HEK293 (cell line): ENCODE measurements around the gene KLHL5.

ENCODE experiments used
- CTCF ChIA-PET: fragments of 350-600 bp; formaldehyde crosslinking; extraction: SDS; loops from one replicate; lab custom pipeline; 2021; ENCODE audit warnings: antibody characterized with exemption; lab: Yijun Ruan, JAX
- POLR2A ChIA-PET: fragments of 300-600 bp; formaldehyde crosslinking; extraction: SDS; loops from one replicate; lab custom pipeline; 2020; ENCODE audit warnings: antibody characterized with exemption, inconsistent platforms; lab: Yijun Ruan, JAX
- H3K27ac ChIP-seq: fragments of 200-500 bp; sonication (Bioruptor generic); 2 replicates; pipeline ENCODE4 v1.5.1; 2014; ENCODE audit warnings: low read depth, low read length, control low read depth, inconsistent platforms; ENCODE audit errors: extremely low read depth
- H3K36me3 ChIP-seq, 2 experiments: fragments of 200-500 bp in 1 of 2; sonication (Bioruptor generic) in 1 of 2; 1 replicate in 1 of 2; 2 replicates in 1 of 2; pipeline ENCODE4 v1.5.1; 2014 to 2017; ENCODE audit warnings: inconsistent platforms in 2 of 2, low read length in 2 of 2; ENCODE audit not compliant: control insufficient read depth in 2 of 2, insufficient read depth in 1 of 2
- H3K4me1 ChIP-seq: fragments of 200-500 bp; sonication (Bioruptor generic); 2 replicates; pipeline ENCODE4 v1.5.1; 2014; ENCODE audit warnings: mild to moderate bottlenecking, low read length, inconsistent platforms; ENCODE audit not compliant: control insufficient read depth, insufficient read depth
- H3K4me3 ChIP-seq: 2 replicates; pipeline ENCODE4 v1.5.1; 2011; ENCODE audit warnings: low read depth, mild to moderate bottlenecking, control low read depth, low read length, moderate library complexity
- H3K9me3 ChIP-seq: fragments of 200-500 bp; sonication (Bioruptor generic); 2 replicates; pipeline ENCODE4 v1.5.1; 2014; ENCODE audit warnings: low read depth, low read length, inconsistent platforms; ENCODE audit not compliant: control insufficient read depth, insufficient read depth
- OSR2 ChIP-seq: fragments of 450-650 bp; formaldehyde crosslinking; IDR thresholded peaks from 2 replicates; pipeline ENCODE4 v1.5.1; 2016; ENCODE audit warnings: missing biosample characterization, missing genetic modification characterization
- PRDM10 ChIP-seq: fragments of 450-650 bp; formaldehyde crosslinking; IDR thresholded peaks from 2 replicates; pipeline ENCODE4 v1.5.1; 2016; ENCODE audit warnings: missing biosample characterization, missing genetic modification characterization
- RBAK ChIP-seq: fragments of 450-650 bp; formaldehyde crosslinking; IDR thresholded peaks from 2 replicates; pipeline ENCODE4 v1.5.1; 2016; ENCODE audit warnings: missing biosample characterization, missing genetic modification characterization
- SP3 ChIP-seq: fragments of 450-650 bp; formaldehyde crosslinking; IDR thresholded peaks from 2 replicates; pipeline ENCODE4 v1.5.1; 2016; ENCODE audit warnings: missing biosample characterization, missing genetic modification characterization
- ZBTB11 ChIP-seq: fragments of 450-650 bp; formaldehyde crosslinking; conservative IDR thresholded peaks from 2 replicates; pipeline ENCODE4 v1.5.1; 2016; ENCODE audit warnings: low read depth, missing biosample characterization, missing genetic modification characterization
- ZBTB6 ChIP-seq: fragments of 450-650 bp; formaldehyde crosslinking; IDR thresholded peaks from 2 replicates; pipeline ENCODE4 v1.5.1; 2017; ENCODE audit warnings: missing biosample characterization, missing genetic modification characterization
- ZIC2 ChIP-seq: fragments of 450-650 bp; formaldehyde crosslinking; IDR thresholded peaks from 2 replicates; pipeline ENCODE4 v1.5.1; 2016; ENCODE audit warnings: missing biosample characterization, missing genetic modification characterization
- ZNF132 ChIP-seq: fragments of 450-650 bp; formaldehyde crosslinking; IDR thresholded peaks from 2 replicates; pipeline ENCODE4 v1.5.1; 2017; ENCODE audit warnings: missing biosample characterization, missing genetic modification characterization, borderline replicate concordance
- ZNF133 ChIP-seq: fragments of 450-650 bp; formaldehyde crosslinking; IDR thresholded peaks from 2 replicates; pipeline ENCODE4 v1.5.1; 2016; ENCODE audit warnings: missing biosample characterization, missing genetic modification characterization
- ZNF335 ChIP-seq: fragments of 450-650 bp; formaldehyde crosslinking; conservative IDR thresholded peaks from 2 replicates; pipeline ENCODE4 v1.5.1; 2016; ENCODE audit warnings: missing biosample characterization, missing genetic modification characterization
- ZNF362 ChIP-seq: fragments of 450-650 bp; formaldehyde crosslinking; IDR thresholded peaks from 2 replicates; pipeline ENCODE4 v1.5.1; 2016; ENCODE audit warnings: missing biosample characterization, missing genetic modification characterization
- ZNF48 ChIP-seq: fragments of 450-650 bp; formaldehyde crosslinking; IDR thresholded peaks from 2 replicates; pipeline ENCODE4 v1.5.1; 2016; ENCODE audit warnings: missing biosample characterization, missing genetic modification characterization
- ZNF521 ChIP-seq: fragments of 450-650 bp; formaldehyde crosslinking; IDR thresholded peaks from 2 replicates; pipeline ENCODE4 v1.5.1; 2017; ENCODE audit warnings: missing biosample characterization, mild to moderate bottlenecking, missing genetic modification characterization
- ZNF585B ChIP-seq: fragments of 450-650 bp; formaldehyde crosslinking; IDR thresholded peaks from 2 replicates; pipeline ENCODE4 v1.5.1; 2016; ENCODE audit warnings: missing biosample characterization, missing genetic modification characterization
- ZNF701 ChIP-seq: fragments of 450-650 bp; formaldehyde crosslinking; IDR thresholded peaks from 2 replicates; pipeline ENCODE4 v1.5.1; 2016; ENCODE audit warnings: missing biosample characterization, missing genetic modification characterization
- ZNF792 ChIP-seq: fragments of 450-650 bp; formaldehyde crosslinking; IDR thresholded peaks from 2 replicates; pipeline ENCODE4 v1.5.1; 2016; ENCODE audit warnings: missing biosample characterization, missing genetic modification characterization
- TF ChIP-seq, protein P1 (sequence below): fragments of 450-650 bp; formaldehyde crosslinking; IDR thresholded peaks from 2 replicates; pipeline ENCODE4 v1.5.1; 2017; ENCODE audit warnings: missing biosample characterization, missing genetic modification characterization
- TF ChIP-seq, protein P2 (sequence below): fragments of 450-650 bp; formaldehyde crosslinking; IDR thresholded peaks from 2 replicates; pipeline ENCODE4 v1.5.1; 2016; ENCODE audit warnings: missing biosample characterization, missing genetic modification characterization
- TF ChIP-seq, protein P3 (sequence below): fragments of 450-650 bp; formaldehyde crosslinking; IDR thresholded peaks from 2 replicates; pipeline ENCODE4 v1.5.1; 2016; ENCODE audit warnings: missing biosample characterization, missing genetic modification characterization

The KLHL5 gene

GRCh38 chr4:39166669-39167068 is 104.6 kb downstream of the KLHL5 start:
- TF ChIP-seq ZNF362 (tag by site-specific recombination) (no peak), ZNF792 (tag by site-specific recombination) (no peak), ZNF133 (tag by site-specific recombination) (no peak)
- no peaks in the 10 kb centered on the region for H3K9me3 ChIP-seq
- no peak overlapping the region for H3K4me3 ChIP-seq
- ChIA-PET CTCF (interaction anchor here (1.1 kb wide), 1 partner anchor 306 kb away, joined by 3 read pairs; no protein-coding TSS in a partner anchor), POLR2A (no interaction called here)
- no peaks in the 10 kb centered on the region for H3K36me3 ChIP-seq
- H3K4me1 ChIP-seq, result no peaks in the 10 kb centered on the region
- H3K27ac ChIP-seq, result no peak overlapping the region

- CTCF ChIA-PET, result interaction anchor here (0.6 kb wide), 1 partner anchor 181 kb away, joined by 3 read pairs; no protein-coding TSS in a partner anchor
- H3K4me3 ChIP-seq, result no peak overlapping the region
- H3K36me3 ChIP-seq, result no peaks in the 10 kb centered on the region
- H3K27ac ChIP-seq, result no peak overlapping the region
- H3K9me3 ChIP-seq, result no peaks in the 10 kb centered on the region
- H3K4me1 ChIP-seq, result no peaks in the 10 kb centered on the region
- POLR2A ChIA-PET, result no interaction called here
- TF ChIP-seq PRDM10 (tag by site-specific recombination), result no peak
- no peak for TF ChIP-seq ZNF335
- no peak for TF ChIP-seq ZNF48 (tag by site-specific recombination)
- TF ChIP-seq, protein P1, sequence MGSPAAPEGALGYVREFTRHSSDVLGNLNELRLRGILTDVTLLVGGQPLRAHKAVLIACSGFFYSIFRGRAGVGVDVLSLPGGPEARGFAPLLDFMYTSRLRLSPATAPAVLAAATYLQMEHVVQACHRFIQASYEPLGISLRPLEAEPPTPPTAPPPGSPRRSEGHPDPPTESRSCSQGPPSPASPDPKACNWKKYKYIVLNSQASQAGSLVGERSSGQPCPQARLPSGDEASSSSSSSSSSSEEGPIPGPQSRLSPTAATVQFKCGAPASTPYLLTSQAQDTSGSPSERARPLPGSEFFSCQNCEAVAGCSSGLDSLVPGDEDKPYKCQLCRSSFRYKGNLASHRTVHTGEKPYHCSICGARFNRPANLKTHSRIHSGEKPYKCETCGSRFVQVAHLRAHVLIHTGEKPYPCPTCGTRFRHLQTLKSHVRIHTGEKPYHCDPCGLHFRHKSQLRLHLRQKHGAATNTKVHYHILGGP (tag by site-specific recombination), result no peak
- TF ChIP-seq OSR2 (tag by site-specific recombination), result no peak
- TF ChIP-seq ZIC2 (tag by site-specific recombination), result no peak
- TF ChIP-seq ZBTB6, result no peak
- no peak for TF ChIP-seq RBAK (tag by site-specific recombination)
- no peak for TF ChIP-seq ZBTB11
- TF ChIP-seq SP3 (tag by site-specific recombination), result no peak
- no peak for TF ChIP-seq ZNF585B
- no peak for TF ChIP-seq ZNF521
- no peak for TF ChIP-seq ZNF701 (tag by site-specific recombination)
- TF ChIP-seq, protein P2, sequence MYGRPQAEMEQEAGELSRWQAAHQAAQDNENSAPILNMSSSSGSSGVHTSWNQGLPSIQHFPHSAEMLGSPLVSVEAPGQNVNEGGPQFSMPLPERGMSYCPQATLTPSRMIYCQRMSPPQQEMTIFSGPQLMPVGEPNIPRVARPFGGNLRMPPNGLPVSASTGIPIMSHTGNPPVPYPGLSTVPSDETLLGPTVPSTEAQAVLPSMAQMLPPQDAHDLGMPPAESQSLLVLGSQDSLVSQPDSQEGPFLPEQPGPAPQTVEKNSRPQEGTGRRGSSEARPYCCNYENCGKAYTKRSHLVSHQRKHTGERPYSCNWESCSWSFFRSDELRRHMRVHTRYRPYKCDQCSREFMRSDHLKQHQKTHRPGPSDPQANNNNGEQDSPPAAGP (tag by site-specific recombination), result no peak
- no peak for TF ChIP-seq ZNF132 (tag by site-specific recombination)
- TF ChIP-seq, protein P3, sequence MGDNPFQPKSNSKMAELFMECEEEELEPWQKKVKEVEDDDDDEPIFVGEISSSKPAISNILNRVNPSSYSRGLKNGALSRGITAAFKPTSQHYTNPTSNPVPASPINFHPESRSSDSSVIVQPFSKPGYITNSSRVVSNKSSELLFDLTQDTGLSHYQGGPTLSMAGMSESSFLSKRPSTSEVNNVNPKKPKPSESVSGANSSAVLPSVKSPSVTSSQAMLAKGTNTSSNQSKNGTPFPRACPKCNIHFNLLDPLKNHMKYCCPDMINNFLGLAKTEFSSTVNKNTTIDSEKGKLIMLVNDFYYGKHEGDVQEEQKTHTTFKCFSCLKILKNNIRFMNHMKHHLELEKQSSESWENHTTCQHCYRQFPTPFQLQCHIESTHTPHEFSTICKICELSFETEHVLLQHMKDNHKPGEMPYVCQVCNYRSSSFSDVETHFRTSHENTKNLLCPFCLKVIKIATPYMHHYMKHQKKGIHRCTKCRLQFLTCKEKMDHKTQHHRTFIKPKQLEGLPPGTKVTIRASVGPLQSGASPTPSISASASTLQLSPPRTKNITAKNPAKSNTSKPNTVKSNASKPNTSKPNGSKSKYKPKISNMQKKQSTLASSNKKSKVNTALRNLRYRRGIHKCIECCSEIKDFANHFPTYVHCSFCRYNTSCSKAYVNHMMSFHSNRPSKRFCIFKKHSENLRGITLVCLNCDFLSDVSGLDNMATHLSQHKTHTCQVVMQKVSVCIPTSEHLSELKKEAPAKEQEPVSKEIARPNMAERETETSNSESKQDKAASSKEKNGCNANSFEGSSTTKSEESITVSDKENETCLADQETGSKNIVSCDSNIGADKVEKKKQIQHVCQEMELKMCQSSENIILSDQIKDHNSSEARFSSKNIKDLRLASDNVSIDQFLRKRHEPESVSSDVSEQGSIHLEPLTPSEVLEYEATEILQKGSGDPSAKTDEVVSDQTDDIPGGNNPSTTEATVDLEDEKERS (tag by site-specific recombination), result no peak
Measured at GRCh38 chr4:39169426-39169825, 107.4 kb downstream of the KLHL5 start.
